H1 (cell line): ENCODE results near the gene NFIA. TPM values are rescaled to one million over a fixed set of nuclear protein-coding genes. Genes with fewer than 3 reads are reported as not detected.

Experiments used
- CTCF ChIA-PET: fragments of 300-600 bp; sonication (Branson Sonifier 250); formaldehyde crosslinking; loops from one replicate; lab custom pipeline; 2021; ENCODE audit not compliant: partially characterized antibody; lab: Charles Lee
- POLR2A ChIA-PET: fragments of 300-600 bp; sonication (Branson Sonifier 250); formaldehyde crosslinking; loops from one replicate; lab custom pipeline; 2021; ENCODE audit warnings: inconsistent platforms; ENCODE audit not compliant: partially characterized antibody; lab: Charles Lee
- DNase-seq, 2 experiments: peaks; one replicate each; pipeline versions ENCODE4 v3.0.0 to v3.0.0-alpha.2; 2010 to 2022; ENCODE audit warnings: low spot score in 2 of 2, low read depth in 1 of 2, mixed read lengths in 1 of 2
- FAIRE-seq: peaks from 2 replicates; lab custom pipeline; 2011; peaks lifted over from hg19 to GRCh38; lab: Jason Lieb, UNC
- H2AFZ ChIP-seq: 2 replicates; pipeline ENCODE4 v1.8.1; 2012; ENCODE audit warnings: low read length, inconsistent platforms
- H2AK5ac ChIP-seq: 2 replicates; pipeline ENCODE4 v1.6.1; 2013; ENCODE audit warnings: low read depth, low read length
- H2BK120ac ChIP-seq: replicated peaks from 2 replicates; pipeline ENCODE3; 2013; ENCODE audit warnings: low read depth, low read length, inconsistent platforms
- H2BK12ac ChIP-seq: 2 replicates; pipeline ENCODE4 v1.6.1; 2013; ENCODE audit warnings: low read depth, low read length
- H2BK15ac ChIP-seq: 2 replicates; pipeline ENCODE4 v1.6.1; 2013; ENCODE audit warnings: low read length
- H2BK20ac ChIP-seq: 2 replicates; pipeline ENCODE4 v1.6.1; 2013; ENCODE audit warnings: low read length
- H2BK5ac ChIP-seq: 2 replicates; pipeline ENCODE4 v1.6.1; 2013; ENCODE audit warnings: low read depth, low read length
- H3K14ac ChIP-seq: 2 replicates; pipeline ENCODE4 v1.6.1; 2013; ENCODE audit warnings: inconsistent platforms; ENCODE audit not compliant: insufficient read length
- H3K18ac ChIP-seq: 2 replicates; pipeline ENCODE4 v1.6.1; 2013; ENCODE audit warnings: low read length; ENCODE audit errors: extremely low read depth
- H3K23ac ChIP-seq: 2 replicates; pipeline ENCODE4 v1.6.1; 2013; ENCODE audit warnings: inconsistent platforms; ENCODE audit not compliant: insufficient read length
- H3K23me2 ChIP-seq: 2 replicates; pipeline ENCODE4 v1.6.1; 2013; ENCODE audit warnings: low read depth, low read length
- H3K27ac ChIP-seq: 2 replicates; pipeline ENCODE4 v1.6.1; 2011; ENCODE audit warnings: low read depth, low read length, inconsistent platforms
- H3K27me3 ChIP-seq, 4 experiments: replicated peaks in 1 of 4; 1 replicate in 1 of 4; 2 replicates in 3 of 4; pipeline versions ENCODE4 v1.6.1 to v1.8.1; 2011 to 2013; ENCODE audit warnings: low read length in 3 of 4, mild to moderate bottlenecking in 3 of 4, inconsistent platforms in 2 of 4, mixed read lengths in 2 of 4, moderate library complexity in 1 of 4; ENCODE audit not compliant: control insufficient read depth in 3 of 4, insufficient read depth in 3 of 4; ENCODE audit errors: extremely low read depth in 1 of 4
- H3K36me3 ChIP-seq, 4 experiments: 2 replicates each; pipeline versions ENCODE4 v1.6.1 to v1.8.1; 2011 to 2013; ENCODE audit warnings: mild to moderate bottlenecking in 4 of 4, low read length in 3 of 4, moderate library complexity in 2 of 4, control low read depth in 1 of 4, inconsistent platforms in 1 of 4; ENCODE audit not compliant: insufficient read depth in 4 of 4, control insufficient read depth in 2 of 4
- H3K4ac ChIP-seq: replicated peaks from 2 replicates; pipeline ENCODE3; 2013; ENCODE audit warnings: low read length, low read depth, mixed read lengths, inconsistent platforms; ENCODE audit not compliant: insufficient read length
- H3K4me1 ChIP-seq, 4 experiments: replicated peaks in 1 of 4; 1 replicate in 1 of 4; 2 replicates in 3 of 4; pipeline versions ENCODE4 v1.6.1 to v1.8.1; 2011 to 2013; ENCODE audit warnings: low read length in 3 of 4, inconsistent platforms in 2 of 4, mixed read lengths in 1 of 4; ENCODE audit not compliant: insufficient read depth in 4 of 4, control insufficient read depth in 3 of 4
- H3K4me2 ChIP-seq, 2 experiments: 2 replicates each; pipeline versions ENCODE4 v1.6.1 to v1.8.1; 2011 to 2013; ENCODE audit warnings: low read depth in 2 of 2, low read length in 2 of 2, control low read depth in 1 of 2, inconsistent platforms in 1 of 2, mild to moderate bottlenecking in 1 of 2; ENCODE audit not compliant: insufficient read depth in 1 of 2
- H3K4me3 ChIP-seq, 4 experiments: fragments of 200-600, 300-600 bp in 1 of 4; sonication (generic), shearing (Covaris generic), sonication (Bioruptor Twin) in 1 of 4; 2 replicates each; pipeline versions ENCODE4 v1.5.1 to v1.8.1; 2011 to 2016; ENCODE audit warnings: low read length in 4 of 4, low read depth in 3 of 4, control low read depth in 2 of 4, inconsistent platforms in 2 of 4, mild to moderate bottlenecking in 2 of 4, mixed read lengths in 1 of 4, moderate library complexity in 1 of 4; ENCODE audit not compliant: insufficient read depth in 2 of 4; ENCODE audit errors: extremely low read depth in 1 of 4
- H3K56ac ChIP-seq: replicated peaks from 2 replicates; pipeline ENCODE3; 2013; ENCODE audit warnings: low read depth, mild to moderate bottlenecking, mixed read lengths, low read length, inconsistent platforms; ENCODE audit not compliant: insufficient read length
- H3K79me1 ChIP-seq: 2 replicates; pipeline ENCODE4 v1.6.1; 2013; ENCODE audit warnings: low read depth, low read length, control low read depth
- H3K79me2 ChIP-seq, 2 experiments: 2 replicates each; pipeline versions ENCODE4 v1.6.1 to v1.8.1; 2012 to 2013; ENCODE audit warnings: low read length in 2 of 2, mild to moderate bottlenecking in 2 of 2, inconsistent platforms in 1 of 2; ENCODE audit not compliant: insufficient read depth in 2 of 2, control insufficient read depth in 1 of 2
- H3K9ac ChIP-seq, 4 experiments: replicated peaks in 1 of 4; 1 replicate in 1 of 4; 2 replicates in 3 of 4; pipeline versions ENCODE4 v1.6.1 to v1.8.1; 2011 to 2013; ENCODE audit warnings: low read depth in 3 of 4, low read length in 3 of 4, control low read depth in 2 of 4, mild to moderate bottlenecking in 2 of 4, moderate library complexity in 2 of 4, inconsistent platforms in 1 of 4; ENCODE audit errors: extremely low read depth in 1 of 4
- H3K9me3 ChIP-seq, 2 experiments: 2 replicates each; pipeline versions ENCODE4 v1.6.1 to v1.8.1; 2012 to 2013; ENCODE audit warnings: mild to moderate bottlenecking in 2 of 2, moderate library complexity in 2 of 2, control low read depth in 1 of 2, inconsistent platforms in 1 of 2, low read depth in 1 of 2, low read length in 1 of 2, mixed read lengths in 1 of 2; ENCODE audit not compliant: insufficient read depth in 2 of 2
- H4K20me1 ChIP-seq, 2 experiments: replicated peaks in 1 of 2; 2 replicates each; pipeline versions ENCODE3 to v1.8.1; 2011 to 2013; ENCODE audit warnings: inconsistent platforms in 2 of 2, low read length in 2 of 2, mild to moderate bottlenecking in 1 of 2; ENCODE audit not compliant: insufficient read depth in 2 of 2, control insufficient read depth in 1 of 2
- H4K5ac ChIP-seq: 2 replicates; pipeline ENCODE4 v1.6.1; 2013; ENCODE audit warnings: low read length, low read depth, mixed read lengths, inconsistent platforms; ENCODE audit not compliant: insufficient read length
- H4K8ac ChIP-seq: 2 replicates; pipeline ENCODE4 v1.8.0; 2013; ENCODE audit warnings: mild to moderate bottlenecking, moderate library complexity, low read length, inconsistent platforms; ENCODE audit not compliant: insufficient read depth; ENCODE audit errors: extremely low read depth
- H4K91ac ChIP-seq: replicated peaks from 2 replicates; pipeline ENCODE3; 2013; ENCODE audit warnings: low read length, mixed read lengths, inconsistent platforms; ENCODE audit not compliant: insufficient read length
- ASH2L ChIP-seq: fragments of 200-600, 300-600 bp; sonication (generic); IDR thresholded peaks from one replicate; pipeline ENCODE4 v1.7.1; 2017; ENCODE audit warnings: low read length
- BCL11A ChIP-seq, 2 experiments: IDR thresholded peaks; one replicate each; pipeline ENCODE4 v1.6.1; 2011; ENCODE audit warnings: low read depth in 2 of 2, low read length in 2 of 2, mild to moderate bottlenecking in 2 of 2
- CBX8 ChIP-seq: fragments of 300-800, 300-1000 bp; sonication (generic); IDR thresholded peaks from 2 replicates; pipeline ENCODE4 v1.7.1; 2016; ENCODE audit warnings: low read depth, low read length, borderline replicate concordance
- CEBPB ChIP-seq: IDR thresholded peaks from 2 replicates; pipeline ENCODE4 v1.6.1; 2012; ENCODE audit warnings: low read depth, low read length
- WGBS, 2 experiments: shearing (Covaris generic) in 1 of 2; methylation state at CpG; one replicate each; pipeline versions ENCODE4 v1.1.6 to v1.1.7; 2013 to 2015; ENCODE audit warnings: low lambda C conversion rate in 2 of 2, mixed read lengths in 2 of 2, inconsistent platforms in 1 of 2, low coverage in 1 of 2, missing lambda C conversion rate in 1 of 2; ENCODE audit not compliant: insufficient replicate concordance in 2 of 2, insufficient coverage in 1 of 2, insufficient read length in 1 of 2; ENCODE audit errors: extremely low coverage in 1 of 2, missing lambda C conversion rate in 1 of 2; 5-methylcytosine and 5-hydroxymethylcytosine counted together
- polyA plus RNA-seq, 7 experiments: library from polyadenylated mRNA; depleted of rRNA in 3 of 7; stranded (reverse) in 5 of 7; unstranded in 2 of 7; fragments of >200 nt in 5 of 7; fragments of 200-250 nt in 2 of 7; gene quantifications; 1 replicate in 5 of 7; 2 replicates in 1 of 7; 4 replicates in 1 of 7; pipeline versions ENCODE4 v1.2.1 to v1.2.3, GENCODE V29; 2011 to 2013; ENCODE audit warnings: missing spikeins in 2 of 7, mixed read lengths in 2 of 7
- total RNA-seq: library from RNA; stranded (reverse); fragmentation: NEBNext Ultra II Directional; extraction: Animal tissue kit (Norgen Biotek cat#: 25700); gene quantifications from 2 replicates; pipeline ENCODE4 v1.2.1, GENCODE V29; 2021

The NFIA gene
- total and polyA plus RNA-seq, 2 of the 8 experiments (the other 6 are each of a cell fraction or from before 2014, with no cell fraction given) = 1.8 to 2.3 TPM

GRCh38 chr1:61332796-61333195 is 250.4 kb downstream of the NFIA start:
- no peak for FAIRE-seq
- no peaks in the 10 kb centered on the region for H3K23me2 ChIP-seq
- H3K18ac ChIP-seq = no peak overlapping the region
- H3K14ac ChIP-seq = no peak overlapping the region
- no peak overlapping the region for H4K5ac ChIP-seq
- WGBS, 2 experiments = 81% methylated on average over 1 of the region's 1 CpG; no CpG with 5 or more reads in 1 of the 2 experiments
- H2BK120ac ChIP-seq = no peak overlapping the region
- no peak overlapping the region for H2BK20ac ChIP-seq
- TF ChIP-seq BCL11A (IDR thresholded peaks at IDR 0.05; ENCODE audit: low read depth in 2 of 2, low read length in 2 of 2) (no peak), CEBPB (no peak), ASH2L (no peak), CBX8 (no peak)
- TF ChIP-seq, all 59 proteins: peak for 0
- Histone ChIP-seq H3K36me3 (no peaks in the 10 kb centered on the region), H3K4me1 (peaks cover 0 to 13% (median 3%) of the 10 kb centered on the region in 4 experiments; a peak in 4 of 7 replicates), H3K27ac (no peak overlapping the region), H3K79me1 (no peaks in the 10 kb centered on the region), H3K4me3 (no peak overlapping the region), H3K23ac (no peak overlapping the region), H2BK12ac (no peak overlapping the region), H3K56ac (no peak overlapping the region), H3K27me3 (no peaks in the 10 kb centered on the region), H3K9ac (no peak overlapping the region), H2AK5ac (no peak overlapping the region), H4K8ac (no peak overlapping the region), H3K4me2 (no peak overlapping the region), H3K4ac (no peak overlapping the region), H3K79me2 (no peaks in the 10 kb centered on the region), H2AFZ (no peak overlapping the region), H2BK15ac (no peak overlapping the region), H4K91ac (no peak overlapping the region), H4K20me1 (no peaks in the 10 kb centered on the region), H3K9me3 (no peaks in the 10 kb centered on the region), H2BK5ac (no peak overlapping the region)
- DNase-seq = no peak
- CTCF ChIA-PET = no interaction called here
- POLR2A ChIA-PET = no interaction called here
